ENCODE results near the gene DPM1. TPM values are rescaled to one million over a fixed set of nuclear protein-coding genes. Genes with fewer than 3 reads are reported as not detected.

DPM1 gene
- total RNA-seq, 1 donor from 2014 or later: 44.9 TPM

DNA sequence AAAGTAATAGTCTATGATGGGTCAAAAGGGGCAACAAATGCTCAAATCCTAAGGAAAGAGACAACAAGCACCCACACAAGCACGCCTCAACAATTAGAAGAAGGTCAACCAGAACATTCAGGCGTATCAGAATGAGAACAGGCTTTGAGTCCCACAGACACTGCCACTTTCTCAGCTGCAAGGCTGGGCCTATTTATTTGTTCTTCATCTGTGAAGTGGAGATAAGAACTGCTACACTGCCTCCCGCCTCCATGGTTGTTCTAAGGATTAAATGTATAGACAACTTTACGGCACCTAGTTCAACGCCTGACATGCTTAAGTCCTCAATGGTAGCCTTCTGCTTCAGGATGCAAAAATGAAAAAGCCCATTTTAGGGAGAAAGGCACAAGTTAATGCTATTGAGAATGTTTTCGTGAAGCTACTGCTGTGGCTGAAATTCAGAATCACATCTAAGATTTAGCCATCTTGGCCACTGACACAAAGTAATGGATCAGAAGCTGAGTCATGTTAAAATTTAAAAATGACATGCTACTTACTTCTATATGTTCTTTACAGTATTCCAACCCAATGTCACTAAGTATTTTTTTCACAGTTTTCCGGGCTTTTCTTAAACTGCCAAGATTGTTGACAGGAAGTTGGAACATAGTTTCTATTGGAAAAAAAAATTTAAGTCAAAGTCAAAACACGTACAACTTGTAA, 54.8 kb downstream of the DPM1 start:
- Histone ChIP-seq H3K4me1 (peaks cover 37% of the 10 kb centered on the region), H3K4me3 (no peak overlapping the region), H3K9me3 (replicated peaks) (no peaks in the 10 kb centered on the region), H3K27me3 (ENCODE audit: low read depth) (no peaks in the 10 kb centered on the region), H3K27ac (replicated peaks) (no peak overlapping the region), H3K36me3 (peaks cover 39% of the 10 kb centered on the region)
- intact Hi-C loops (cut with micrococcal nuclease): no loop called here
- TF ChIP-seq, protein P1, sequence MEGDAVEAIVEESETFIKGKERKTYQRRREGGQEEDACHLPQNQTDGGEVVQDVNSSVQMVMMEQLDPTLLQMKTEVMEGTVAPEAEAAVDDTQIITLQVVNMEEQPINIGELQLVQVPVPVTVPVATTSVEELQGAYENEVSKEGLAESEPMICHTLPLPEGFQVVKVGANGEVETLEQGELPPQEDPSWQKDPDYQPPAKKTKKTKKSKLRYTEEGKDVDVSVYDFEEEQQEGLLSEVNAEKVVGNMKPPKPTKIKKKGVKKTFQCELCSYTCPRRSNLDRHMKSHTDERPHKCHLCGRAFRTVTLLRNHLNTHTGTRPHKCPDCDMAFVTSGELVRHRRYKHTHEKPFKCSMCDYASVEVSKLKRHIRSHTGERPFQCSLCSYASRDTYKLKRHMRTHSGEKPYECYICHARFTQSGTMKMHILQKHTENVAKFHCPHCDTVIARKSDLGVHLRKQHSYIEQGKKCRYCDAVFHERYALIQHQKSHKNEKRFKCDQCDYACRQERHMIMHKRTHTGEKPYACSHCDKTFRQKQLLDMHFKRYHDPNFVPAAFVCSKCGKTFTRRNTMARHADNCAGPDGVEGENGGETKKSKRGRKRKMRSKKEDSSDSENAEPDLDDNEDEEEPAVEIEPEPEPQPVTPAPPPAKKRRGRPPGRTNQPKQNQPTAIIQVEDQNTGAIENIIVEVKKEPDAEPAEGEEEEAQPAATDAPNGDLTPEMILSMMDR (IDR thresholded peaks at IDR 0.05; ENCODE audit: borderline replicate concordance): no peak
- DNase-seq: no peak

DNA sequence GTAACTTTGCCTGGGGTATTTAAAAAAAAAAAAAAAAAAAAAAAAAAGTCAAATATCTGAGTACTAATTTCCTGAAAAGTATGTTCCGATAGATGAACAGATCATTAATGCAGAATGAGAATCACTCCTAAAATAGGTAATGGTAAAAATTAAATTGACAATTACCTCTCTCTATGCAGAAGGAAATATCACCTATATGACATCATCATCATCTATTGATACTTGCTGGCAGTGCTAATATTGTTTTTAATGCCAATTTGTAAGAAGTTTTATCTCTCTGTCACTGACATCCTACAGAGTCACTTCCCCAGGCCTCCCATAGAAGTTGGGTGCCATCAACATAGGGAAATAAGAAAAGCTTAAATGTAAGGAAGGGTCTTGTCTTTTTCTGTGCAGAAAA, 57.0 kb downstream of the DPM1 start:
- no peaks in the 10 kb centered on the region for H3K9me3 ChIP-seq (replicated peaks)
- H3K4me1 ChIP-seq: peaks cover 31% of the 10 kb centered on the region
- DNase-seq: no peak
- TF ChIP-seq, protein P1 (IDR thresholded peaks at IDR 0.05; ENCODE audit: borderline replicate concordance): no peak
- no peak overlapping the region for H3K4me3 ChIP-seq
- no peak overlapping the region for H3K27ac ChIP-seq (replicated peaks)
- intact Hi-C loops (cut with micrococcal nuclease): no loop called here
- peaks cover 61% of the 10 kb centered on the region for H3K36me3 ChIP-seq
- no peaks in the 10 kb centered on the region for H3K27me3 ChIP-seq (ENCODE audit: low read depth)

DNA sequence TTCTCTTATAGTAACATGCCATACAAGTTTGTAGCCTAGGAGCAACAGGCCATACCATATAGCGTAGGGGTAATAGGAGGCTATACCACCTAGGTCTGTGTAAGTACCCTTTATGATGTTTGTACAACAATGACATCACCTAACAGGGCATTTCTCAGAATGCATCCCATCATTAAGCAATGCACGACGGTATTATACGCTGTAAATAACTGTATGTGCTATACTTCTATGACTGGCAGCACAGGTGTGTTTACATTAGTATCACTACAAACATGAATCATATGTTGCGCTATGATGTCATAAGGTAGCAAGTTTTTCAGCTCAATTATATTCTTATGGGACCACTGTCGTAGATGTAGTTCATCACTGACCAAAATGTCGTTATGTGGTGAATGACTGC, 58.1 kb downstream of the DPM1 start:
- Histone ChIP-seq H3K4me1 (peaks cover 23% of the 10 kb centered on the region), H3K9me3 (replicated peaks) (no peaks in the 10 kb centered on the region), H3K4me3 (no peak overlapping the region), H3K36me3 (peaks cover 65% of the 10 kb centered on the region), H3K27me3 (ENCODE audit: low read depth) (no peaks in the 10 kb centered on the region), H3K27ac (replicated peaks) (no peak overlapping the region)
- TF ChIP-seq, protein P1 (IDR thresholded peaks at IDR 0.05; ENCODE audit: borderline replicate concordance): no peak
- intact Hi-C loops (cut with micrococcal nuclease): no loop called here
- no peak for DNase-seq

DNA sequence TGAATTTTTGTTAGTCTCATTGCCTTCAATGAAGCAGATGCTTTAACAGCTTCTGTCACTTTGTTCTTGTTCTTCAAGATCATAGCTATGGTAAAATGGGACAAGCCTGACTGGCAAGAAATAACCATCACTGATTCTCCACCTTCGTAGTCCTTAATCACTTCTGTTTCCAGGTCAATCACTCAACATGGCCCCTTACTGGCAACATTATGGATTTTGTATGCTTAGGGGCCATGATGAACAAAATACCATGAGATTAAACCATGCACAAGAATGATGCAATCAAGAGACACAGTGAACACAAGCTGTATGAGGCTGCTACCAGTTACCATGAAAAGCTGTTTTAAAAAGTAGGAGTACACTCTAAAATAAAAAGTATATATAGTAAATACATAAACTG, 59.9 kb downstream of the DPM1 start:
- intact Hi-C loops (cut with micrococcal nuclease): no loop called here
- H3K27me3 ChIP-seq (ENCODE audit: low read depth): no peaks in the 10 kb centered on the region
- DNase-seq: no peak
- H3K4me1 ChIP-seq: peaks cover 5% of the 10 kb centered on the region
- TF ChIP-seq, protein P1 (IDR thresholded peaks at IDR 0.05; ENCODE audit: borderline replicate concordance): no peak
- H3K9me3 ChIP-seq (replicated peaks): no peaks in the 10 kb centered on the region
- peaks cover 75% of the 10 kb centered on the region for H3K36me3 ChIP-seq
- no peak overlapping the region for H3K4me3 ChIP-seq
- no peak overlapping the region for H3K27ac ChIP-seq (replicated peaks)

GRCh38 chr20:50895111-50895830, 63.1 kb downstream of the DPM1 start:
- Histone ChIP-seq H3K4me3 (no peak overlapping the region), H3K27me3 (ENCODE audit: low read depth) (no peaks in the 10 kb centered on the region), H3K27ac (replicated peaks) (no peak overlapping the region), H3K36me3 (peaks cover 84% of the 10 kb centered on the region), H3K4me1 (peaks cover 5% of the 10 kb centered on the region), H3K9me3 (replicated peaks) (no peaks in the 10 kb centered on the region)
- no peak for DNase-seq
- TF ChIP-seq, protein P1 (IDR thresholded peaks at IDR 0.05; ENCODE audit: borderline replicate concordance): no peak
- intact Hi-C loops (cut with micrococcal nuclease): no loop called here
